HuH-7 (cell line): ENCODE results near the gene CELF2.

Source experiments
- DNase-seq: peaks from one replicate; pipeline ENCODE4 v3.0.0; 2011; ENCODE audit warnings: low spot score

CELF2 gene

DNA sequence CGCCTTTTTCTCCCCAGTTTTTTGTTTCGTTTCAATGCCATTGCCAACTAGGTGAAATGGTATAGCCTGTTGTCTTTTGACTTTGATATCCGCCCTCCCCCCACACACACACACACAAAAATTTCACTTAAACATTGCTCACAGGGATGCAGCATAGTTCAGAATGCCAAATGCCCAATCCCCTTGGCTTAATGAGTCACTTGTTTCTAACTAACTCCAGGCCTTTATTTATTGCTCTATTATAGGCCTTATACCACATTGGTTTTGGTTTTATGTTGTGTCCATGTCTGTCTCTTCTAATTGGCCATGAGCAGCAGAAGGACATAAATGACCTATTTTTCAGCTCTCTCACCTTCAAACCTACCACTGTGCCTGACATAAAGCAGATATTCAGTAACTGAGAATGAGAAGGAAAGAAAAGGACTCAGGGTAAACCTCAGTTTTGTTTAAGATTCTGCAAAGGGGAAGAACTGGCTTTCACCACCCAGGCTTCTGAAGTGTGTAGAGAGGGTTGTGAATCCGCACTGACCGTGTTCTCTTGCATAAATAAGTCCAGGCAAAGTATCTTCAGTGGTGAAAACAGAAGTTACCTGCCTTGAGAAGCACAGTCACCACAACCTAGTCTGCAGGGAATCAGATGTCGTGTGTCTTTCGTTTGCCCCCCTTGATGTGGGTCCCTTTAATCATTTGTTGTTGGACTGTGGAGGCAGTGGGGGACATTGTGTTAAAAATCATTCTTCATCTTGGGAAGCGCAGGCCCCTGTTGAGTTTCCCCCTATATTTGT, 139.8 kb downstream of the CELF2 start:
- no peak for DNase-seq

DNA sequence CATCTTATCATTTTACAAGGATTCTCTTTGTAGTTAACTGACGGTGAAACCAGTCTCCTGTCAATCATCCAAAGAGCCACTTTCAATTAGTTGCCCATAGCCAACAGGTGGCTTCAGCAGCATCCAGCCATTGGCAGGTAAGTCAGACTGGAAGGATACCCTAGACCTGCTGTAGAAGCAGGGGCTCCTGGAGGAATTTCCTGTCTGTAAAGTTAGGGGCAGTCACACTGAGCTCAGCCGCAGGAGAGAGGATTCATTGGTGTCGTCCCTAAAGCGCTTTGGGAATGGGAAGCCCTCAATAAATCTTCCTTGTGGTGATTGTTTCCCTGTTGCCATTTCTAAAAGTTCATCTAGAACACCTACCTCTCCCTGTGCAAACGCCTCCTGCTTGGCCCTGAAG, 140.4 kb downstream of the CELF2 start:
- no peak for DNase-seq

DNA sequence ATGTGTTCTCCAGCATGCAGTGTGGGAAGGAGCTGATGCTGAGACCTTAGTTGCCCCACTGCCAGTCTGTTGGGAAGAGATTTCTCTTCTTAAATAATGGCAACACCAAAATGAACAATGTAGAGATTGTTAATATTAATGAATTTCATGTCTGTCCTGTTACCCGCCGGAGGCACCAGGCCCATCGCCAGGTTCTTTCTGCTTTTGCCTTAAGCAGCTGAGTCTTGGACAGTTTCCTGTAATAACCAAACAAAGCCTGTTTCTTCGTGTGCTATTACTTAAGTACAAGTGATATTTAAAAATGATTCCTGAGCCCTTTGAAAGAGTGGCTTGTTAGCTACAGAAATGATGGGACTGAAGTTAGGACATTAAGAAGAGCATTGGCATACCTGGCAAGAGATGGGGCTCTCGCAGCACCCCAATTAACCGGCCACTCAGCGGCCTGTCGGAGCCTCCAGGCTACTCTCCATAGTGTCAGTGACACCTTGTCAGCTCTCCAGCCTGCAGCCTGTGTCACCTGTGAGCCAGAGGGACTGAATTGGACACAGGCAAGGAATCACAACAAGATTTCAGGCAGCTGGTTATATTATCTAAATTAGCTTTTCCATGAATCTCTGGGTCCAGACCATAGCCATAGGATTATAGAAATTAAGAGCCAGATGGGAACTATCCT, 142.0 kb downstream of the CELF2 start:
- DNase-seq = no peak

DNA sequence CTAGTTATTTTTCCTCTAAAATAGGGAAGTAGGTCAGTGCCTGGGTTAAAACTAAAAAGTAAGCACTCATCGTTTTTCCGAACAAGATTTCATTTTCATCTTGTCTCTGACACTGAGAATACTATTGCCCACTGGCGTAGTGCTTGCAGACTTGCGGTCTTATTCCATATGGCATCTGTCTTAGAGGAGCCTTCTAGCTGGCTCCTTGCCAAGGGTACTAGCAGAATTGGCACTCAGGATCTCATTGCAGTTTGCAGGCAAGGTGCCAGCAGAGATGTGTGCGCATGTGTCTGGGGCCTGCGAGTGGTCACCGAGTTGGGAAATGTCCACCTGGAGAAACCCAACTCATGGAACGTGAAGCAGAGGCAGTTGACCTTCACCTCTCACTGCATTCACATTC, 143.4 kb downstream of the CELF2 start:
- no peak for DNase-seq

DNA sequence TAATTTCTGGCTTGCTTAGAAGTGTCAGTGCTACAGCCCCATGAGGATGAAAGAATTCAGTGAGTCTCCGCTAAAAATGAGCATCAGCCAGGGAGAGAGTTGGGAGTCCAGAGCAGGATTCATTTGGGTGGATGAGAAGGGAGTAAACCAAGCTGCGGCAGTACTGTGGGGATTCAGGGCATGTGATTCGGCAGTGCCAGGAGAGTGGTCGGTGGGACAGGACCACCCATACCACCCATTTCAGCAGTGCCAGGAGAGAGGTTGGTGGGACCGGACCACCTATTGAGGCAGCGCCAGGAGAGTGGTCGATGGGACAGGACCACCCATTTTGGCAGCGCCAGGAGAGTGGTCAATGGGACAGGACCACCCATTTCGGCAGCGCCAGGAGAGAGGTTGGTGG, 144.2 kb downstream of the CELF2 start:
- DNase-seq = no peak

DNA sequence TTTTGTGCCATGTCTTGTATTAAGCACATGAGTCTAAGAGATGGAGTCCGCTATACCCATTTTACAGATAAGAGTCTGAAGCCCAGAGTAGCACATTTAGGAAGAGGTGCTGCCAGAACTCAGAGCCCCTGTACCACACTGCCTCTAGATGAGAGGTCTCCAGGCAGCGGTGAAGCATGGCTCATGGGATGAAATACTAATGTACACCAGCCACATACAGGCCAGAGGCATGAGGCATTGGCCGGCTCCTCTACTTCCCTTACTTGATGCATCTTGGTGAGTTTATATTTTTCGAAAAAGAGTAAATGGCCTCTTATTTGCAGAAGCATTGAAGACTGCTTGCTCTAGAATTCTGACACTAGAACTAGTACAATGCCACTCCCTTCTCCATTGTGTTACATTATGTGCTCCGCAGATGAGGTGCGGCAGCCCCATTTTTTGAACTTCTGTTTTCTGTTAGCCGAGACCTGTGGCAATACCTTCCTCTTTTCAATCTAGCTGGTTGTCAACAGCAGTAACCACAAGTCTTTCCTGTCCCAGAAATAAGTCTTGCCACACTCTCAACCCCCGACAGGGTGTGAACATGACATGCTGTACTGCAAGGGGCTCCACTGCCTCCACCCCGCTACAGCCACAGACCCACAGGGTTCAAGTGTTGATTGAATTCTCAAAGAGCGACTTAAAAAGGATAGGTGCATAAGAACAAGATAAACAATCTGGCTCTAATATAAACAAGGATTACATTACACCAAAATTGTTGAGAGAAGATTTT, 145.3 kb downstream of the CELF2 start:
- no peak for DNase-seq

DNA sequence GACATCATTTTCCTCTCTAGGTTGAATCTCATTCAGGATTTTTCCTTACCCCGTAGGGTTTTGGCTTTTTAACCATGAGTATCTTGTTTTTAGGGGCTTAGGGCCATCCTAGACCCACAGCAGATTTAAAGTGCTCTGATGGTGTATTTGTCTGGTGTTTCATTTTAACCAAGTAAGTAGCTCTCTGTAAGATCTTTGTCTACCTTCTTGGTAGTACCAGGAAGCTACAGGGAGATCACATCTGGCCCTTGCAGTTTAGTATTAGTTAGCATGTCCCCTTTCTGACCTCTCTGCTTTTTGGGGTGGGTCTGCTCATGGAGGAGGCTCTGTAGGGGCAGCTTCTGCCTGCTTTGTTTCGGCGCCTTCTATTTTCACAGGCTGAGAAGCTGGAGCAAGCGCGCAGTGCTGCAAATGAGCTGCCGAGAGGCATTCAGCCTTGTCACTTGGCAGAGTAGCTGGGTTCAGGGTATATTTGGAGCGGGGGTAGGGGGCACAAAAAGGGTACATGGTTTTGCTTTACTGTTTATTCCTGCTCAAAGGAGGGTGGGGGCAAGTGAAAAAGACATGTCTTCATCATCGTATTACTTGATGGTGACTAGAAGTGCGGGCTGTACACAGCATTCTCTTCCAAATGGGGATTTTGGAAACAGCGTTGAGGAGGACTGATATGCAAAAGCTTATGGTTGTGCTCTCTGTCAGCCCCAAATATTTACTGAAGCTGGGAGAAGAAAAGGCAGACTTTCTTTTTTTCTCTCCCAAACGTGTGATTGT, 146.3 kb downstream of the CELF2 start:
- no peak for DNase-seq

DNA sequence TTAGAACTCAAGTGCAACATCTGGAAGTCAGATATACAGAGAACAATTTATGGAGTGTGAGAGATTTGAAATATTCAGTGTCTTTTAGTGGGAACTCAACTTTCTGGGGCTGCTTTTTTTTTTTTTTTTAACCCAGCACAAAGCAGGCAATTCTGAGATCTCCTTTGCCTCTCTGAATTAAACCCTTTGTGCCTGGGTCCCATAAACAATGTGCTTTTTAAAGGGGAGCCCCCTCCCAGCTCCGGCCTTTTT, 146.8 kb downstream of the CELF2 start:
- no peak for DNase-seq

DNA sequence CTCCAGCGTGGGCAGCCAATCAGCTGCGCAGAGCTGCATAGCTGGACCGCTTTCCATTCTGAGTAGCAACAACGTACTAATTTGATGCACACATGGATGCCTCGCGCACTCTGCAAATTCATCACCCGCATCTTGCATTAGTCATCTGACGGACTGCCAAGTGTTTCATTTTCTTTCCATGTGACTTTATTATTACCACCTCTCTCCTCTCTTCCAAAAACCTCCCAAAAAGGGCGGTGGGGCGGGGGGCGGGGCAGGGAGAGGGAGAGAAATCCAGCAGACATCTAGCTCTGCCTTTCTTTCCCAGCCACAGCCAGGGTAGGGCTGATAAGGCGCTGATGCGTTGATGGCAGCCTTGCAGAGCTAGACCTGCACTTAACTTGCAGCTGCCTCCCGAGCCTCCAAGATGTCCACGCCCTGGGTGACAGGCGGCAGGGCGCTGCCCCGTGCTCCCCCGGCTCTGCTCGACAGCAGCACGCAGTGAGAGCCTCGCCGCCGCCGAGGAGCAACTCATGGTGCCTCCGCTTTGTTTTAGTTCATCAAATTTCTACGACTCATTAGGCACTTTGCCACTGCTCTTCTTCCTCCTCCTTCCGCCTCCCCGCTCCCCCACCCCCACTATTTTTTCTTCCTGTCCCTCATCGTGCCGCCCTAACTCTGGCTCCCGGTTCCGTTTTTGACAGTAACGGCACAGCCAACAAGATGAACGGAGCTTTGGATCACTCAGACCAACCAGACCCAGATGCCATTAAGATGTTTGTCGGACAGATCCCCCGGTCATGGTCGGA, 147.3 kb downstream of the CELF2 start:
- DNase-seq = no peak

DNA sequence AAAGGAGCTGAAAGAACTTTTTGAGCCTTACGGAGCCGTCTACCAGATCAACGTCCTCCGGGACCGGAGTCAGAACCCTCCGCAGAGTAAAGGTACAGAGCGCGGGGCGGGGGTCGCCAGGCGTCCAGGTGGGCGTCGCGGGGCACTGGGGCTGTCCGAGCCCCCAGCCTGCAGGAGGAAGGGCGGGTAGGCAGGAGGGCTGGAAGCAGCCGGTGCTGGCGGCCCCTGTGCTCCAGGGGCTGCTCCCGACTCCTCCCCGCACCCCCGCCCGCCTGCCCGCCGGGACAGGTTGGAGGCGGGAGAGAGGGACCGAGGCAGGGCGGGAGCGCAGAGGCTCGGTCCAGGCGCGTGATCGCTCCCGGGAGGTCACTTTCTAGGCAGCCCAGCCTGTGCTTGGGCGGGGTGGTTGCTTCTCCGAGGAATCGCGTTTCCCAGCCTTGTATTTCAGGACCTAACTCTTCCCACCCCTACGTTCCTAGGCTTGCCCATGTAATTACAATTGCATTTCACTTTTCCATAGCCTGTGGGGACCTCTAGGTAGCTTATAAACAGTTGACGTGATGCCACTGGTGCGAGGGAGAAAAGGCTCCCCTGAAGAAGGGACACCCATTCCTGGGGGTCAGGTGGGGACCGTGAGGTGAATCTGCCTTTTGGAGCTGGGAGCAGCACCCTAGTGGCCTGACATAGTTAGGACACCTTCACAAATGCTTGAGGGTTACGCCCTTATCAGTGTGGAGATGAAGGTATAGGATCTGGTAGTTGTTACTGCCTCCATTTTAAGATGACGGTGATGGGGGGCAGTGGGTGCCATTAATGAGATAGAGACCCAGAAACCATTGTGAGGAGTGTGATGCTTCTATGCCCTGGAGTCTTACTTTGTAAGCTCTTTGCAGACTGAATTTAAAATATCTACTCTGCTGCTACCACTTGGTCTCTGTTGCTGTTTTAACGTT, 148.2 kb downstream of the CELF2 start:
- DNase-seq = peak; percentile 30

DNA sequence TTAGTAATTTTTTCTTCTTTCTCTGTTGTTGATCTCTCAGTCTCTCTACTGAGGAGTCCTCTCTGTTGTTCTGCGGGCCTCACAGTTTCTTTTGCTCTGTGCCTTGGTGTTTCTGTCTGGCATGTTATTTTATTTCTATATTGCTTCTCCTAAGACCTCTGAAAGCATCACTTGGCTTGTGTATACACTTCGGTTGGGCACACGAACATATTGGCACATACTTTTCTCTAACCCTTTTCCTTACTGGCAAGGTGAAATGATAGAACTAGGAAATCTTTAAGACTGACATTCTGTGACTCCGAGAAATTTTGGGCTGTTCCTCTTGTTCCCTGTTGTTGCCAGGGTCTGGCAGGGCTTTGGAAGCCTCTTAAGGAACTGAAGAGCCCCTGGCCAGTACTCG, 148.9 kb downstream of the CELF2 start:
- DNase-seq = no peak

DNA sequence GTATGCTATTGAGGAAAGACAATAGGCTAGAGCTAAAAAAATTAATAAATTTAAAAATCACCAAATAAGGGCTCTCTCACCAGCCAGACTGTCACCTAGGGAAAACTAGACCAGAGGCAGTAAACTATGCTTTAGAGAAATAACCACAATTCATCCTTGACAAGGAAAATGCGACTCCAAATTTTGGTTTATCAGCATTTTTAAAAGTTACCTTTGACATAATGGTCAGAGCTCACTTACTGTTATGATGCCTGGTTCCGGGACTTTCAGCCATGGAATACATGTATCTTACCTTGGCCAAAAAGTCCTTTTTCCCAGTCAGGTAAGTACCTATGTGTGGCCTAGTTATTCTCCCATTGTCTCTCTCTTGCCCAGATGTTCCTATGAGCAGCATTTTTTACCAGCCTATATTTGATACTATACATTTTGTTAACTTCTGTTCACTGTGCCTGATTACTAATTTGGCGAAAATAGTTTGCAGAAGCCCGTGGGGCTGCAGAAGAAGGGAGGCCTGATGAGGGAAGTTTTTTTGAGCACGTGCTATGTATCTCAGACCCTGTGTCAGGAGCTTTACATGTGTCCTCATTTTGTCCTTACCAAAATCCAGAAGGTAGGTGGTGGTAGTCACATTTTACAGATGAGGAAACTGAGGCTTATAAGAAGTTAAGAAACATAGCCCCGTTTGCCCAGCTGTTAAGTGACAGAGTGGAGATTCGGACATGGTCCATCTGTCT, 149.7 kb downstream of the CELF2 start:
- no peak for DNase-seq

DNA sequence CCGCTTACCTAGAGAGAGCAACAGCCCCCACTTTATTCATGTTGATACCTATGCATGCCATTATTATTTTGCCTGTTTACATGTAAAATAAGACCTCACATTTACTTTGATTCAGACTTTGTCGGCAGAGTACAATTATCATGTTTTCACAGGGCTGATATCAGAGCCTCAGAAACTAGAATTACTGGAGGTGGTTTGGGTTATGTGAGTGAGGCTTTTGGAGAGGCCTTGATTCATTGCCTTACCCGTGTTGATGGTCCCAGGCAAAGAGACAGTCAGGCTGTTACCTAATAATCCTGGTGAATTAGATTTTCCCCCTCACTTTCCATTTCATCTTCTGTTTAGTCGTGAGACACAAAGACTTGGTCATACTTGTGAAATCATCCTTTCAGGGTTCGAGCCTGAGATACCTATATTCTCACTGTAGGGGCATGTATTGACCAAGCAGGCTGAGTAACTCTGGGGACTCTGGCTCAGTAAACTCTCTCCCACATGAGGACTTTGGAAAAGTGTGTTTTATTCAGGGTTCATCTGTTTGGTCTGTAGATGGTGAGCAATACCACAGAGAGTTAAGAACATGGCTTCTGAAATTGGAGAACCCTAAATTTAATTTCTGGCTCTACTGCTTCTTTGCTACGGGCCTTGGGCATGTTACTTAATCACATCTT, 150.9 kb downstream of the CELF2 start:
- DNase-seq = no peak

DNA sequence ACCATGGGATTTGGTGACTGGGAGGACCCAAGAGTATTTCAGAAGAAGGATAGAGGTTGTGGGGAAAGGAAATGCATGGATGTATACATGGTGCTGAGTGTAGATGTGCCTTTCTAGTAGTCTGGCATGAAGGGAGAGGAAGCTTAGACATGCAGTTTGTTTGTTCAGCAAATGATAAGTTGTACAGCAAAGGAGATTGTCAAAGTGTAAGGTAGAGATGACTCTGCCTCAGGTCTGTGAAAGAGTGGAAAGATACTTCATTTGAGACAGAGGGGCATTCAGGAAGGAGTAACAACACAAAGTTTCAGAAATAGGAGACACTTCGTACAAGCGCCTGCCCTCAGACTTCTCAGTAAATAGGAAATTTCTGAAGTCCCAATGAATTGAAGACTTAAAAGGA, 152.3 kb downstream of the CELF2 start:
- DNase-seq = no peak

DNA sequence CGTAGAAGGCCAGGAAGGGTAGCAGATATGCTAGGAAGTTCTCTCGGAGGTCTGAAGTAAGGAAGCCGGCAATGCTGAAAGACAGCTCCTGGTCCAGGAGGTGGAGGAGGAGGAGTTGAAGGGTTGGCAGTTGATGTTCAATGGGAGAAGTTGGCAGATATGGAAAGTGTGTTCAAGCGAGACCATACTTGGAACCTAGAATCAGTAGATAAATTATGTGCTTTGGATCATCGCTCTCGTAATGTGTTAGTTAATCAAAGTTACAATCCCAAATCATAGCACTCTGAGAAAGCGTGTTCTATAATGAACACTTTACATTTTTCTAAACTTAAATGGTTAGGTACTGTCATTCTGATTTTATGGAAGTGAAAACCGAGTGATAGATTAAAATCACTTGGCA, 152.9 kb downstream of the CELF2 start:
- no peak for DNase-seq

DNA sequence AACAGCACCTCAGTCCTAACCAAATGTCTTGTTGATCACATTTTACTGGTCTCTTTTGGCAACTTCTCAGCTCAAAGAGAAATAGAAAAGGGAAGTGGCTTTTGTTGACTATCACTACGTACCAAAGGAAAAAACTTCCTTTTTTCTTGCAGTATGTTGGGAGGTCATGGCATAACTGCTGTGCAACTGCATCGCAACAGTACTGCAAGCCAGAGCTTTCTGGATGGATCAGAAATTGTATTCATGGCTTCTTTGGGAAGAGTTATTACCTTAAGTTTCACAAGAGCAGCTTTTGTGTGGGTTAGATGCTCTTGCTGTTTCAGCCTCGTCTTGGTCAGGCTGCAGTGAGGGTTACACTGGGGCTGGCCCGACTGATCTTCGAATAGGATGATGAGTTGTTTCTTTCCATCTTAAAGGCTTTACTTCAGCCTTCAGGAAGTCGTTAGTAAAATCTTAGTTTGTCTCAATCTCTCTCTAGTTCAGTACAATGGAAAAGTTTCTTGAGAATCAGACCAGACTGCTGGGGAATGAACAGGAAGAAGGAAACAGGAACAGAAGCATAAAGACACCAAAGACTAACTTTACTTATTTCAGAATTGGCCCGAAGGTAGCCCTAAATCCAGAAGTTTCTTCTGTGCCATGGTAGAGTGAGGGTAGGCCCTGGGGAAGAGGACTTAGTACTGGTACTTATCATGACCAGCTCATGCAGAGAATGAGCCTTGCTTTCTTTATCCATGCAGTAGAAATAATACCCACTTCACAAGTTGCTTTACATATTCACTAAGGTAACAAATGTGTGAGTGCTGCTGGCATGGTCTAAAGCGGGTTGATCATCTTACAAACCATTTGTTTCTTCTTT, 153.6 kb downstream of the CELF2 start:
- no peak for DNase-seq

DNA sequence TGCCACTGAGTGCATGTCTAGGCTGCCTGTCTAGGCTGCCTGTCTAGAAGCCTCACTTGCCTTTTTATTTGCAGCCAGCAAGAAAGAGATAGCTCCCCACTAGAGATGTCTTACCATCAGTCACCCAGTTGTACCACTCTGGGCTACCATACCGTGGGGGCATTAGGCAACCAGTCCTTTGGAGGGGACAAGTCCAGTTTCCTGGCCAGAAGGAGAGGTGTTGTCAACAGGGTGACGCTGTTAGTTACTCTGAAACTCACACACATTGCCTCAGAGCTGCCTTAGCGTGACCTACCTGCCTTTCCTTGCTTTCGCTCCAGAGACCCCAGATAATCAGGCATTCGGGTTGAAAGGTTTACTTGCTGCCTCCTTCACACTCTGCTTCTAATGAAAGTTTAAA, 155.4 kb downstream of the CELF2 start:
- DNase-seq = no peak

DNA sequence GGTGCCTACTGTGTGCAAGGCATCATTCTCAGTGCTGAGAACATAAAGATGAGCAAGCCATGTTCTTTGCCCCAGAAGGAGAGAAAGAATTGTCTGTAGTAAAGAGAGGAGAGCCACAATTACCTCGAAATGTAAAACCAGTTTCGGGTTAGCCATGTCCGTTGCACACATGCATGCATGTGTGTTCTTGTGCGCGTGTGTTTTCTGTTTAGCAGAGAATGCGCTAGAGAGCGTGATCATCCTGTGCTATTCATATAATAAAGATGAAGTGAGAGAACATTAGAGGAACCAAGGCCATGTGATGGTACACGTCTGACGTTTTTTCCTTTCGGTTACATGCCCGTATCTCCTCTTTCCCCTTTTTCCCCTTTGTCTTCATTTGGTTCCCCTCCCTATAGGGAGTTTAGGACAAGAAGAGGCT, 158.2 kb downstream of the CELF2 start:
- DNase-seq = no peak
